Kidney (tissue), 14 donors: ENCODE data around the gene CDV3. TPM values are rescaled to one million over a fixed set of nuclear protein-coding genes. Genes with fewer than 3 reads are reported as not detected.

Source experiments
- DNase-seq, 5 donors: peaks; one replicate each; pipeline ENCODE4 v3.0.0-alpha.2; 2013 to 2020
- FAIRE-seq: peaks from 2 replicates; lab custom pipeline; 2012; peaks lifted over from hg19 to GRCh38; lab: Jason Lieb, UNC
- H3K27ac ChIP-seq, 2 donors: one replicate each; pipeline ENCODE4 v1.7.0; 2013; ENCODE audit warnings: low read depth in 2 of 2, low read length in 2 of 2, inconsistent platforms in 1 of 2
- H3K27me3 ChIP-seq: one replicate; pipeline ENCODE4 v1.7.1; 2013; ENCODE audit warnings: low read length, inconsistent platforms; ENCODE audit not compliant: control insufficient read depth, insufficient read depth
- H3K36me3 ChIP-seq, 3 donors: one replicate each; pipeline versions ENCODE4 v1.7.0 to v1.7.1; 2013; ENCODE audit warnings: low read length in 3 of 3, control low read depth in 1 of 3, inconsistent platforms in 1 of 3; ENCODE audit not compliant: insufficient read depth in 3 of 3, control insufficient read depth in 2 of 3
- H3K4me1 ChIP-seq, 3 donors: one replicate each; pipeline versions ENCODE4 v1.7.0 to v1.7.1; 2013; ENCODE audit warnings: low read length in 3 of 3, inconsistent platforms in 1 of 3, low read depth in 1 of 3; ENCODE audit not compliant: control insufficient read depth in 2 of 3, insufficient read depth in 2 of 3
- H3K4me3 ChIP-seq, 3 donors: one replicate each; pipeline versions ENCODE4 v1.7.0 to v1.8.1; 2013; ENCODE audit warnings: low read length in 3 of 3, control low read depth in 1 of 3, inconsistent platforms in 1 of 3
- H3K9ac ChIP-seq, 3 donors: one replicate each; pipeline versions ENCODE4 v1.7.0 to v1.7.1; 2013; ENCODE audit warnings: low read length in 3 of 3, control low read depth in 1 of 3, inconsistent platforms in 1 of 3
- H3K9me3 ChIP-seq, 3 donors: one replicate each; pipeline versions ENCODE4 v1.7.0 to v1.7.1; 2013; ENCODE audit warnings: low read length in 3 of 3, control low read depth in 1 of 3, inconsistent platforms in 1 of 3; ENCODE audit not compliant: control insufficient read depth in 2 of 3, insufficient read depth in 1 of 3
- intact Hi-C: fragments of 100-400 bp; cut with DNase I; formaldehyde crosslinking; loops from one replicate; pipeline ENCODE4 v1.11.1; 2022
- polyA plus RNA-seq: library from polyadenylated mRNA; stranded (reverse); fragments of 350-450 nt; fragmentation: Illumina TruSeq; extraction: RNeasy Lipid Tissue Mini Kit (QIAGEN cat#74804); gene quantifications from one replicate; pipeline ENCODE4 v1.2.3, GENCODE V29; 2014; ENCODE audit warnings: low read depth, low replicate concordance; ENCODE audit not compliant: insufficient read depth
- total RNA-seq: library from RNA; stranded (reverse); fragmentation: NEBNext Ultra II Directional; extraction: Animal tissue kit (Norgen Biotek cat#: 25700); gene quantifications from one replicate; pipeline ENCODE4 v1.2.1, GENCODE V29; 2021
- TF ChIP-seq, protein P1 (sequence below): IDR thresholded peaks from 3 replicates; pipeline ENCODE4 v1.5.1; 2012; ENCODE audit warnings: mild to moderate bottlenecking, moderate library complexity, borderline replicate concordance; ENCODE audit not compliant: insufficient read depth; ENCODE audit errors: extremely low read depth
- donor health status: control.
- donor health status: control.
- donor health status: control.
- donor health status: control.
- donor health status: control.
- donor health status: DM: yes; HTN: yes; CAD: no.
- donor health status: Normal renal cell carcinoma (clear cell type).

The CDV3 gene
- total and polyA plus RNA-seq, 2 donors from 2014 or later, result 53.2 to 154 TPM

DNA sequence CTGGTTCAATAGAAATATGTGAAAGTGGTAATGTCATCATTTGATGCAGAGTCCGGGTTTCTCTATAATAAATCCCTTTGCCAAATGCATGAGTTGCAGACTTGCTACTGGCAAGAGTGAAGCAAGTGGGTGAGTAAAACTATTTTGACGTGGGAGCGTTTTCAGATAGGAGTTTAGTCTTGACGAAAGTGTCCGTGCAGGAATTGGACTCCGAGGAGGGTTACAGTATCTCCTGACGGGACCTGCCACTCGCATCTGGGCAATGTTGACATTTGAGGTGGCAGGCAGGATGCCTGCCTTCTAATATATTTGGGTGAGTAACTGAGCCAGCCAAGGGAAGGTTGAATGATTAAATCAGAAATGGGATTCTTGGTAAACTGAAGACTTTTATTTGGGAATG is 16.0 kb downstream of the CDV3 start:
- DNase-seq (no peak), FAIRE-seq (no peak)
- intact Hi-C loops, result no loop called here
- no peaks in the 10 kb centered on the region for H3K27me3 ChIP-seq
- TF ChIP-seq, protein P1, sequence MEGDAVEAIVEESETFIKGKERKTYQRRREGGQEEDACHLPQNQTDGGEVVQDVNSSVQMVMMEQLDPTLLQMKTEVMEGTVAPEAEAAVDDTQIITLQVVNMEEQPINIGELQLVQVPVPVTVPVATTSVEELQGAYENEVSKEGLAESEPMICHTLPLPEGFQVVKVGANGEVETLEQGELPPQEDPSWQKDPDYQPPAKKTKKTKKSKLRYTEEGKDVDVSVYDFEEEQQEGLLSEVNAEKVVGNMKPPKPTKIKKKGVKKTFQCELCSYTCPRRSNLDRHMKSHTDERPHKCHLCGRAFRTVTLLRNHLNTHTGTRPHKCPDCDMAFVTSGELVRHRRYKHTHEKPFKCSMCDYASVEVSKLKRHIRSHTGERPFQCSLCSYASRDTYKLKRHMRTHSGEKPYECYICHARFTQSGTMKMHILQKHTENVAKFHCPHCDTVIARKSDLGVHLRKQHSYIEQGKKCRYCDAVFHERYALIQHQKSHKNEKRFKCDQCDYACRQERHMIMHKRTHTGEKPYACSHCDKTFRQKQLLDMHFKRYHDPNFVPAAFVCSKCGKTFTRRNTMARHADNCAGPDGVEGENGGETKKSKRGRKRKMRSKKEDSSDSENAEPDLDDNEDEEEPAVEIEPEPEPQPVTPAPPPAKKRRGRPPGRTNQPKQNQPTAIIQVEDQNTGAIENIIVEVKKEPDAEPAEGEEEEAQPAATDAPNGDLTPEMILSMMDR, result no peak
- no peaks in the 10 kb centered on the region for H3K4me1 ChIP-seq
- no peak overlapping the region for H3K27ac ChIP-seq
- H3K9me3 ChIP-seq, result no peaks in the 10 kb centered on the region
- no peak overlapping the region for H3K9ac ChIP-seq
- H3K4me3 ChIP-seq, result no peak overlapping the region
- peaks cover 8 to 38% (median 20%) of the 10 kb centered on the region in 3 donors for H3K36me3 ChIP-seq

DNA sequence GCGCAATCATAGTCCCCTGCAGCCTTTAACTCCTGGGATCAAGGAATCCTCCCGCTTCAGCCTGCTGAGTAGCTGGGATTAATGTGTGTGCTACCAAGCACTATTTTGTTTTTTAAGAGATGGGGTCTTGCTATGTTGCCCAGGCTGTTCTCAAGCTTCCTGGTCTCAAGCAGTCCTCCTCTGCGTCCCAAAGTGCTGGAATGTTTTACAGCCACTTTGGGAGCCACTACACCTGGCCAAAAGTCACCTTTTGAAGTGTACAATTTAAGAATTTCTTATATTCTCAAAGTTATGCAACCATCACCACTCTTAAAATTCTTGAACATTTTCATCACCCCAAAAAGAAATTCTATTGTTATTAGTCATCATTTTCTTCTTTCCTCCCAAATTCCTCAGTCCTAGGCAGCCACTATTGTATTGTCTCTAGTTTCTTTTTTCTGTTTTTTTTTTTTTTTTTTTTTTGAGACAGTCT is 17.8 kb downstream of the CDV3 start:
- H3K9ac ChIP-seq, result no peak overlapping the region
- TF ChIP-seq, protein P1, result no peak

DNA sequence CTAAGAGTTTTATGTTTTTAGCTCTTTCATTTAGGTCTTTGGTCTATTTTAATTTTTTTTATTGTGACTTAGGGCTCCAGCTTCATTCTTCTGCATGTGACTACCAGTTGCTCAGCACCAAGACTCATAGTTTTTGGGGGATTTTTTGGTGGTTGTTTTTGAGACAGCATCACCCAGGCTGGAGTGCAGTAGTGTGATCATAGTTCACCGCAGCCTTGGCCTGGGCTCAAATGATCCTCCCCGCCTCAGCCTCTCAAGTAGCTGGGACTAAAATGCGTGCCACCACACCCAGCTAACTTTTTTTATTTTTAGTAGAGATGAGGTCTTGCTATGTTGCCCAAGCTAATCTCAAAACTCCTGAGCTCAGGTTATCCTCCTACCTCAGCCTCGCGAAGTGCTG is 19.4 kb downstream of the CDV3 start:
- no peak overlapping the region for H3K27ac ChIP-seq
- TF ChIP-seq, protein P1, result no peak
- no peaks in the 10 kb centered on the region for H3K4me1 ChIP-seq
- H3K9me3 ChIP-seq, result no peaks in the 10 kb centered on the region
- peaks cover 5 to 17% (median 10%) of the 10 kb centered on the region in 3 donors for H3K36me3 ChIP-seq
- no peak overlapping the region for H3K4me3 ChIP-seq
- no peak overlapping the region for H3K9ac ChIP-seq
- intact Hi-C loops, result no loop called here
- DNase-seq (no peak), FAIRE-seq (no peak)
- H3K27me3 ChIP-seq, result no peaks in the 10 kb centered on the region

More for the DNA sequence above, 17.8 kb downstream of the CDV3 start:
- peaks cover 8 to 26% (median 15%) of the 10 kb centered on the region in 3 donors for H3K36me3 ChIP-seq
- H3K27ac ChIP-seq, result no peak overlapping the region
- DNase-seq (no peak), FAIRE-seq (no peak)
- no peaks in the 10 kb centered on the region for H3K9me3 ChIP-seq
- H3K27me3 ChIP-seq, result no peaks in the 10 kb centered on the region
- no peaks in the 10 kb centered on the region for H3K4me1 ChIP-seq
- no peak overlapping the region for H3K4me3 ChIP-seq
- intact Hi-C loops, result no loop called here

- Histone ChIP-seq H3K4me1 (no peaks in the 10 kb centered on the region), H3K27me3 (no peaks in the 10 kb centered on the region), H3K27ac (no peak overlapping the region), H3K4me3 (no peak overlapping the region), H3K36me3 (peaks cover 5 to 13% (median 6%) of the 10 kb centered on the region in 3 donors), H3K9me3 (no peaks in the 10 kb centered on the region), H3K9ac (no peak overlapping the region)
- intact Hi-C loops, result no loop called here
- DNase-seq (no peak), FAIRE-seq (no peak)
- TF ChIP-seq, protein P1, result no peak
These were observed 19.8 kb downstream of the CDV3 start for GRCh38 chr3:133593243-133593642.
